Left ventricle myocardium superior (tissue), 1 donor: ENCODE data around the gene VPS13D. TPM values are rescaled to one million over a fixed set of nuclear protein-coding genes. Genes with fewer than 3 reads are reported as not detected.

Experiments
- ATAC-seq: fragments of 200-7000 bp; cut with Tn5 transposase; one replicate; pipeline ENCODE4 v1.9.1; 2020; ENCODE audit warnings: mild to moderate bottlenecking, moderate library complexity
- DNase-seq: peaks from one replicate; pipeline ENCODE4 v3.0.0-alpha.2; 2020
- intact Hi-C: fragments of 100-400 bp; cut with micrococcal nuclease; formaldehyde crosslinking; loops from one replicate; pipeline ENCODE4 v1.11.0; 2022
- total RNA-seq: library from RNA; stranded (reverse); fragmentation: NEBNext Ultra II Directional; extraction: Animal tissue kit (Norgen Biotek cat#: 25700); gene quantifications from one replicate; pipeline ENCODE4 v1.2.1, GENCODE V29; 2021
- donor health status: DM: no; HTN: yes; CAD: no; lungs with severe emphysema.

VPS13D gene
- total RNA-seq, 1 donor from 2014 or later = 112 TPM

DNA sequence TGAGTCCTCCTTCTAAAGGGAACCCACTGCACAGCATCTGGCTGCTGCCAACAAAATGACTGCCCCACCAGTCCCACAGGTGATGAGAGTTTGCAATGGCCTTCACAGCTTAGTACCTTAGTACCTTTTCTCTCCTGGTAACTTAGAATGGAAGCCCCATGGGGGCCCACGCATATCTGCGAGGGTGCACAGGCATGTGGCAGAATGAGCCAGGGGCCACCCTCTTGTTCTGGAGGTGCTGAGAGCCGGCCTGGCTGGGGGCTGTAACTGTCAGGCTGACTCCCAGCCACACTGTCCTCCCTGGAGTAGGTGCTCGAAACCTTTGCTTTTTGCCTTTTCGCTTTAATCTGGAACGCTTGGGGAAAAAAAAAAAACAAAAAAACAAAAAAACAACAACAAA, 203.1 kb downstream of the VPS13D start:
- intact Hi-C loops = no loop called here
- DNase-seq (no peak), ATAC-seq (no peak)

GRCh38 chr1:12433323-12434053, 203.7 kb downstream of the VPS13D start:
- DNase-seq = peak; percentile 68
- intact Hi-C loops = no loop called here
- peak; percentile 90 for ATAC-seq

DNA sequence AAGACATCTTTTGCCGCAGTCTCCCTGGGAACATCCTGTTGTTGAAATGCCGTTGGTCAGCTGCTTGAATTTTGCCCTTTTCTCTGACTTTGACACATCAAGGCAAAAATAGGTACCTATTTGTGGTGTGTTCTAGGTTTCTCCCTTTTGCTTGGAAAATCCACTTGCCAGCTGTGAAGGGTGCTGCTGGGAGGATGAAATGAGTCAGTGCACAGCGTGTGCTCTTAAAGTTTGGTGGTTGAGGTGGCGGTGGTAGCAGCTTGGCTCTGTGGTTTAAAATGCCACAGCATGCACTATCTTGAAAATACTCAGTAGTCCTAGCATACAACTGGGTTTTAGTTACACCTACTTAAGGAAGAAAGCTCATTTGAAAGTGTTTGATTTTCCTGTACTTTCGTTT, 204.3 kb downstream of the VPS13D start:
- intact Hi-C loops = no loop called here
- DNase-seq (no peak), ATAC-seq (peak; percentile 44)

GRCh38 chr1:12434686-12435085, 204.9 kb downstream of the VPS13D start:
- intact Hi-C loops = no loop called here
- no peak for ATAC-seq
- DNase-seq = no peak

DNA sequence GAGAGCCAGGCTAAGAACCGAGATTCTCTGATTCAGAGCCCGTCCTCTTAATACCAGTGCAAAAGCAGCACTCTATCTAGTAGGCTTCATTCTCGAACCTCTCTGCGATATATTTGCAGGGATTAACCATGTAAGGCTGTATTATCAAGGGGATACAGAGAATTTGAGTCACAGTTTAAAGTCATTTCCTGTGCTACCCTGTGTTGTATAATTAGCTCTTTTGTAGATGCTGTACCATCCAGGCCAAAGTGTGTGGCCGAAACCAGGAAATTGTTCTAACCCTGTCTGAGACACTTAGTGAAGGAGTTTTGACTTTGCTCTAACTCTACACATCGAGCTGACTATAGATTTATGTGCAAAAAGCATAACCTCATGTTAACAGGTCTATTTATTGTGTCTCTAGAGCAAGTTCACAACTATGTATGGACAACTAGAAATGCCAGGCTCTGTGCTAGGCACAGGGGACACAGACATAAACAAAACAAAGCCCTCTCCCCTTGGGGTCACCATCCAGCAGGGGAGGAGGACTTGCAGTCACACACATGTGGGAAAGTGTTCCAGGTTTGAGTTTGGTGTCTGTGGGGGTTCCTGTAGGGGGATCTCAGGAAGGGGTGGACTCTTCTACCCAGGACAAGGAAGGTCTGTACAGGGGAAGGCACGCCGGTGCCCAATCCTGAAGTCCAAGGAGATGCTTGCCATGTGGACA, 206.0 kb downstream of the VPS13D start:
- DNase-seq (no peak), ATAC-seq (peak; percentile 8)
- intact Hi-C loops = no loop called here

GRCh38 chr1:12436345-12436658, 206.5 kb downstream of the VPS13D start:
- no peak for ATAC-seq
- intact Hi-C loops = no loop called here
- DNase-seq = no peak

- intact Hi-C loops = no loop called here
- no peak for ATAC-seq
- DNase-seq = no peak
Observed at GRCh38 chr1:12436817-12437599, 207.2 kb downstream of the VPS13D start.

DNA sequence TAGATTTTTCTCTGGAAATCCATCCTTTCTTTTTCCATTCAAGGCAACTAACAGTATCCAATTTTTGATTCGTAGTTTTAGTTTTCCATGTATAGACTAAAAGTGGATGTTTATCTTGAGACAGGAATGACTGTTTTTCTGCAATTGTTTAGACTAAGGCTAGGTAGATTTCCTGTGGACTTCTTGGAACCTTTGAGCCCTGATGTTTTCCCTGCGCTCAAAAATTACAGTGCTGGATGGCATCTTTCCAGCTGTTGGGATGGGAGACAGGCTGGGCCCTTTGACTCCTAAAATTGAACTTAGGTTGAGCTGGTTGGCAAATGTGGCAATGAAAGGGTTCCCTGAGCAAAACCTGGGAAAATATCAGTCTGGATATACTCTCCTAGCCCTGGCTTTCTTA, 207.8 kb downstream of the VPS13D start:
- ATAC-seq = no peak
- DNase-seq = no peak
- intact Hi-C loops = no loop called here

- ATAC-seq (peak; percentile 10), DNase-seq (no peak)
- intact Hi-C loops = no loop called here
Observed at GRCh38 chr1:12438349-12438924, 208.6 kb downstream of the VPS13D start.

DNA sequence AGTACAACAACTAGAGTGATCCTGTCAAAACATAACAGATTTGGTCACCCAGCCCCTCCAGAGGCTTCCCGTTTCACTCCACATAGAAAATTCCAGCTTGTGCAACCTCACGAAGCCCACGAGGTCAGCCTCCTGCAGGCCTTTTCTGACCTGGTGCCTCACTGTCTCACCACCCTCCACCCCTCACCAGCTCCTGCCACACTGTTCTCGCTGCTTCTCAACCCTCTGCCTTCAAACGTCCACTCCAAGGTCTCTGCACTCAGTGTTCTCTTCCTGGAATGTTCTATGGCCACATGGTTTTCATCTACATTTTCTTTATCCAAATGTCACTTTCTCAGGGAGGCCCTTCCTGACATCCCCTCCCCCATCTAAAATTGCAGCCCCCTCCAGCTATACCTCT, 209.2 kb downstream of the VPS13D start:
- intact Hi-C loops = no loop called here
- DNase-seq (no peak), ATAC-seq (peak; percentile 43)

DNA sequence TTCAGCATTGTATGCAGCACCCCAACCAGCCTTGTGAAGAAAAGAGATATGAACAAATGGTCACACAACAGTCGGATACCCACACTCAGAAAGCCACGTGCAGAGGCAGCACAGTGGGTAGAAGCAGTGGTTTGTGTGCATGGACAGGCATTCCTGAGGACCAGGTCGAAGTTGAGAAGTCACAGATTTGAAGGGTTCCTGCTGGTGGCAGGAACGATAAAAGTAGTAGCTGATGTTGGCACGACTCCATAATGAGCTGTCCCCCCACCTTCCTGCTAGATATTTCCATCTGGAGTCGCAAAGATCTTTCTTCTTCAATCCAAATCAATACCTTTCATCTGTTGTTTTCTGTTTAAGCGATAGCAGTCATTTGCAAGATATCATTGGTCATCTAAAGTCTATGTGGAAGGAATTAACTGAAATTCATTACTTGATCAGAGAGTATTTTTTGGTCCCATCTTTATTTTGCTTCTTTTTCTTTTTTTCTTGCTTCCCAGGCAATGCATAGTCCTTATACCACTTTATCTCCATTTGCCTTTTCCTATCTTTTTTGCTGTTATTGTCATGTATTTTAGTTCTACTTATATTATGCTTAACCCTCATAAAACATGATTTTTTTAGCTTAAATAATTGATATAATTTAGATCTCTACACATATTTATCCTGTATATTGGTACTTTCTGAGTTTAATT, 211.7 kb downstream of the VPS13D start:
- intact Hi-C loops = no loop called here
- ATAC-seq = no peak

DNA sequence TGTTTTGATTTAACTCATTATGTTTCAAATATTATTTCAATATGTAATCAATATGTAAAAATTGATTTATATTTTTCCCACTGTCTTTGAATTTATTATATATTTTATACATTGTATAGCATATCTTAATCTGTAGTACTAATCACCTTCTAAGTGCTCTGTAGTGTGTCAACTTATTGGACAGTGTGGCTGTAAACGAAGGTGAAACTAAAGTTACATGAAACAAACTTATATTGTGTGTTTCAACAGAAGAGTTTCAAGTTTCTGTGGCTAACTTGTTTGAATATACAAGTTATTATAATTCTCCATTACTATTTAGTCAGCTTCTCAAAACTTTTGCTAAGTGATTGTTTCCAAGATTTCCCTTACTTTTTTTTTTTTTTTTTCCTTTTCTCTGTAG, 212.4 kb downstream of the VPS13D start:
- DNase-seq (no peak), ATAC-seq (no peak)
- intact Hi-C loops = no loop called here

More for the DNA sequence above, 211.7 kb downstream of the VPS13D start:
- DNase-seq = no peak

DNA sequence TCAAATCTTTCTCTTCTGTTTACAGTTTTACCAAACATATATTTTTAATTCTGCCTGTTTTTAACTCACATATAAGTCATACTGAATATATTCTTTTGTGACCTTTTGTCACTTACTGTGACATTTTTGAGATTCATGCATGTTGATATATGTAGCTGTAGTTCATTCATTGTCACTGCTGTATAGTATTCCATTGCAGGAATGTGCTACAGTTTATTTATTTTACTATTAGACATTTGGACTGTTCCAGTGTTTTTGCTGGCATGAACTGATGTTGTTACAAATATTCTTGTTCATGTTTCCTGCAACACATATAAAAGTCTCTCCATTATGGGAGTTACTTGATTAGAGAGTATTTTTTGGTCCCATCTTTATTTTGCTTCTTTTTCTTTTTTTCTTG, 213.3 kb downstream of the VPS13D start:
- intact Hi-C loops = no loop called here
- DNase-seq = no peak

DNA sequence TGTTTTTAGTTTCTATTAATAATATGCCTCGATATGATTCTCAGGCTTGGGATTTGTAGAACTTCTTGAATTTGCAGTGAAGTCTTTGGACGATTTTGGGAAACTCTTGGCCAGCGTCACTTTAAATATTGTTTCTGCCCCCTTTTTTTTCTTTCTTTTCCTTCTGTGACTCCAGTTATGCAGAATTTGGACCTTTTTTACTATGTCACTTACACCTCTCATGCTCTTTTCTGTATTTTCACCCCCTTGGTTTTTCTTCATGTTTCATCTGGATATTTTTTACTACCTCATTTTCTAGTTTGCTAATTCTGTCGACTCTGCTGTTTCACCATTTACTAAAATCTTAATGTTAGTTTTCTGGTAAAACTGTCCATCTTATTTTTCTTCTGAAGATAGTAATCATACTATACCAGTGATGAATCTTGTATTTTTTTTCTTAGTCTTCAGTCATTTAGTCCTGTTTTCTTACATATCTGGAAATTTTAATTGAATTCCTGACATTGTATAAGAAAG, 214.6 kb downstream of the VPS13D start:
- intact Hi-C loops = no loop called here
- ATAC-seq = no peak
- no peak for DNase-seq

More for the DNA sequence above, 213.3 kb downstream of the VPS13D start:
- ATAC-seq = no peak

DNA sequence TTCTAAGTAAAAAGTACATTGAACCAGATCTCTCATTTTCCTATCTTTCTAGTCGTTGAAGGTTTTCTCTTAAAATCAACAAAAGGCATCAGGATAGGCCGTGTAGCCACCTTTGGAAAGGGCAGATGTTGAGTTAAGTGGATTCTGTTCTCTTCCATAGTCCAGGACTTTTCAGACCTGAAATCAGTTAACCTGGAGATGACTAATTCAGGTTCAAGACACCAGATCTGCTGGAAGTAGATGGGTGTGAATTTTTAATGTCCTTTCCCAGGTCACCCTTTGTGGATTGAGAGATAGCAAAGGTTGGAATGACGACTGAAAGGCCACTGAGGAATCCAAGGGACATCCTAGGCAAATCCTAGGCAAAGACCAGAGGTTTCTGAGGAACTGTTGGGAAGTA, 215.4 kb downstream of the VPS13D start:
- DNase-seq (no peak), ATAC-seq (no peak)

GRCh38 chr1:12446593-12446992, 216.8 kb downstream of the VPS13D start:
- intact Hi-C loops = no loop called here
- DNase-seq (no peak), ATAC-seq (no peak)

More for the DNA sequence above, 215.4 kb downstream of the VPS13D start:
- intact Hi-C loops = no loop called here

- DNase-seq = no peak
- ATAC-seq = no peak
- intact Hi-C loops = no loop called here
Observed at GRCh38 chr1:12447307-12447706, 217.5 kb downstream of the VPS13D start.

GRCh38 chr1:12447849-12448312, 218.1 kb downstream of the VPS13D start:
- intact Hi-C loops = no loop called here
- ATAC-seq (no peak), DNase-seq (no peak)

- peak; percentile 53 for ATAC-seq
- intact Hi-C loops = no loop called here
- DNase-seq = no peak
Observed at GRCh38 chr1:12448746-12449177, 218.9 kb downstream of the VPS13D start.
